HFF-Myc (cell line): ENCODE measurements around the gene CUL2.
"Not testable (repeated sequence)": the region's sequence is repeated elsewhere in the genome, so short reads cannot be mapped to it uniquely, and the experiment has no call there.

Experiments
- DNase-seq: peaks from one replicate; pipeline ENCODE4 v3.0.0-alpha.2; 2011; ENCODE audit warnings: low read depth; ENCODE audit errors: extremely low read depth
- H3K4me3 ChIP-seq: replicated peaks from 2 replicates; pipeline ENCODE4 v1.5.1; 2011; ENCODE audit warnings: low read depth, mild to moderate bottlenecking, control low read depth, low read length
- CTCF ChIP-seq: IDR thresholded peaks from 2 replicates; pipeline ENCODE4 v1.5.1; 2012; ENCODE audit warnings: mild to moderate bottlenecking, low read depth, low read length, control low read depth; ENCODE audit errors: missing control alignments

The CUL2 gene

DNA sequence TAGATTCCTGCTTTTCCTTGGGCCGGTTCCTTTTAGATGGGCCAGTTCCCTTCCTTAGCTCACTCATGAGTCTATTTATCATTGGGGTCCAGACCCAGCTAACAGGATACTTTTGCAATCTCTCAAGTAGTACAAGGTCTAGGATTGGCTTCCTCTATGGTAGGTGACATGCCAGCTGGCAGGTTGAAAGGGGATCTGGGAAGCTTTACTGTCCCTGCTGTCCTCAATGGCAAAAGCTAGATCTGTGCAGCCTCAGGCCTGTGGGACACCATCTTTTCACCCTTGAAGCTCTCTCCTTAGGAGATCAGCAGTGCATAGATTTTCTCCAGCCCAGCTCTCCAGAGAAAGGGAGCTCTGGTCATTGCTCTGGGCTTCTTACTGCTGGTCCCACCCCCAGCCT, 96.4 kb downstream of the CUL2 start:
- DNase-seq: no peak
- H3K4me3 ChIP-seq: no peak overlapping the region
- no peak for TF ChIP-seq CTCF

GRCh38 chr10:34991117-34991516, 99.0 kb downstream of the CUL2 start:
- DNase-seq, H3K4me3 ChIP-seq: not testable (repeated sequence)

GRCh38 chr10:34988397-34989067, 101.6 kb downstream of the CUL2 start:
- no peak for TF ChIP-seq CTCF

DNA sequence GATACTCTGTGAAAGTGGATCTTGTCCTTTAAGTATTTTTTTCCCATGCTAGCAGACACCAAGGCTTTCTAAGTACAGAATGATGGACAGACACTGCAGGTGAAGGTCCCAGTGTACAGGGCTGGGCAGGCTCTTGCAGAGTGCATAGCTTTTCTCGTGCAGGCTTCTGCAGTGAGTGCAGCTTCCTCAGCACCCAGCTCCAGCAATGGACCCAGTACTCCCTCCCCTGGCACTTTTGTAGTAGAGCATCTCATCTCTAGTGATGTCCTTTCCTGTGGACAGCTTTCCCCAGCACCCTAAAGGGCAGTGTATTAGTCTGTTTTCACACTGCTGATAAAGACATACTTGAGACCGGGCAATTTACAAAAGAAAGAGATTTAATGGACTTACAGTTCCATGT, 104.3 kb downstream of the CUL2 start:
- no peak overlapping the region for H3K4me3 ChIP-seq
- DNase-seq: no peak
- TF ChIP-seq CTCF: peak; percentile 41

More at GRCh38 chr10:34988397-34989067, 101.6 kb downstream of the CUL2 start:
- no peak overlapping the region for H3K4me3 ChIP-seq
- DNase-seq: no peak

DNA sequence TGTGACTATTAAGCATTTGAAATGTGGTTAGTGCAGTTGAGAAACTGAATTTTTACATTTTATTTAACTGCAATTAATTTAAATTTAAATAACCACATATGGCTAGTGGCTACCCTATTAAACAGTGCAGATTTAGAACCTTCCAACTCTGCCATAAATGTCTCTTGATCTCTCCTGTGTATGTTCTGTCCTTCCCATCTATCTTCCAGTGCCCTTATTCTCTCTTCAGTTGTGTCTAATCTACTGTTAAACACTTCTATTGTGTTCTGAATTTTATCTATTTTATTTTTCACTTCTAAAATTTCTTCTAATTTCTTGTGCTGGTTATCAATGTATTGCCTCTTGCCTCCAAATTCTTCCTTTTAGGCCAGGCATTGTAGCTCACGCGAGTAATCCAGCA, 105.0 kb downstream of the CUL2 start:
- no peak overlapping the region for H3K4me3 ChIP-seq
- no peak for DNase-seq
- no peak for TF ChIP-seq CTCF

- no peak overlapping the region for H3K4me3 ChIP-seq
- no peak for TF ChIP-seq CTCF
- DNase-seq: no peak
Measured at GRCh38 chr10:34981844-34982243, 108.3 kb downstream of the CUL2 start.

GRCh38 chr10:34979938-34980337, 110.2 kb downstream of the CUL2 start:
- TF ChIP-seq CTCF: no peak
- DNase-seq: no peak
- no peak overlapping the region for H3K4me3 ChIP-seq
